Measurements from ENCODE around the gene UCP2.

The UCP2 gene

DNA sequence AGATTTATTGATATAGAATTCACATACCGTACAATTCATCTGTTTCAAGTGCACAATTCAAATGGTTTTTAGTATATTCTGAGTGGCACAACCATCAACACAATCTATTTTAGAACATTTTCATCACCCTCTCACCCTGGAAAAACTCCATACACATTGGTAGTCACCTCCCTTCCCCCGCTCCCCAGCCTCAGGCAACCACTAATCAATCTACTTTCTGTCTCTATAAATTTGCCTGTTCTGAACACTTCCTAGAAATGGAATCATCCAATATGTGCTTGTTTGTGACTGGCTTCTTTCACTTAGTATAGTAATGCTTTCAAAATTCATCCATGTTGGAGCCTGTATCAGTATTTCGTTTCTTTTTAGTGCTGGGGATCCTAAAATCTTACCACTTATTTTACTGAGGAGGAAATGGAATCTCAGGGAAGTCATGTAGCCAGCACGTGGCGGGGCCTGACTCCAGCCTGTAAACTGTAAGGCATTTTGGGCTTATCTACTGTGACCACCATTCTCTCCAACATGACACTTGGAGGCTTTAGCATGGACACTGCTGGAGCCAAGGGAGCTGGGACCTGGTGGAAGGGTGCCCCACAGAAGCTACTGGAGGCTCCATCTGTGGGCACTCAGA lies 27.1 kb upstream of the UCP2 start:
- no peak for DNase-seq

DNA sequence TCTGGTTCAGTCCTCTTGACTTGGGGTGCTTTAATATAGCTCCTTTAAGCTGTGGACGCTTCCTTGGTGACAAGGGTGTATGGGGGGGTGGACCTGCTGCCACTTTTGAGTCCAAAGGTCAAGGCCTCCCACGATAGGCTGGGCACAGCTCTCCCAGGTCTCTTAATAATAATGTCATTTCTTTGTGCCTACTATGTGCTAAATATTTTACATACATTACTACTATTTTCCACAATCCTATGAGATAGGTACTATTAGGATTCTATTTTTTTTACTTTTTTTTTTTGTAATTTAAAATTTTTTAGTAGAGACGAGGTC lies 26.5 kb upstream of the UCP2 start:
- no peak for DNase-seq

DNA sequence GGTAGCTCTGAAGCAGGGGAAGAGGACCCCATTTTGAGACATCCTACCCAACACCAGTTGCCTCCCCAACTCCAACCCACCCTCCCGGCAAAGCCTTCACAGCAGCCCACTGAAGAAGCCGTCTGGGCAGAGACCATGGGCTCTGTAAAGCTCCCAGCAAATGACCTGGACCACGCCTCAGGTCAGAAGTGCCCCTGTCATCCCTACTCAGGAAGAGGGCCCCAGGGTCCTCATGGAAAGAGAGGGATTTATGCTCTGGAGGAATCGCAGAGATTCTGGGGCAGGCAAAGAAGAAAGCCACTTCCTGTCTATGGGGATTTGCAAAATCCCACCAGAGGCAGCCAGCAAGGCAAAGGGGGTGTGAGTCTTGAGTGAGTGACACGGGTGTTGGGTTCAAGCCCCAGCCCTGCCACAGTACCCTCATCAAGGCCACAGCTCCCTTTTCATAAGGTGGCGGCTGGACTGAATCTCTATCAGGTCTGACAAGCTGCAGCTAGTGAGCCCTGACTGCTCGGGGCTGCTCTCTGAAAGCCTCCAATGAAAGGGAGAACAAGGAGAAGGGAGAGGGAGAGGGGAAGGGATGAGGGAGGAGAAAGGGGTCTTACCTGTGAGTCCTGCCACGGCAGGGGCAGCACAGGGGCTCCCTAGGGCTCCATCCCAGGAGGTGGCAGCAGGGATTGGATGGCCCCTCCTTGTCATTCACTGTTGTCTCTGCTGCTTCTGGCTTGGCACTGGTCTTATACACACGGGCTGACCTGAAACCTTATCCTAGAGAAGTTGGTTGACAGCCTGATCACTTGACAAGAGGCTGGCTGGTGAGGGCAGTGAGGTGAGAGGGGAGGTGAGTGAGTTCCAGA lies 26.0 kb upstream of the UCP2 start, which contains the start of gene UCP3:
UCP3 (minus strand) TSS at position 713 of the 857 bp plus-strand sequence. CDS start 2,043 bp downstream, outside the sequence.
- no peak for DNase-seq

DNA sequence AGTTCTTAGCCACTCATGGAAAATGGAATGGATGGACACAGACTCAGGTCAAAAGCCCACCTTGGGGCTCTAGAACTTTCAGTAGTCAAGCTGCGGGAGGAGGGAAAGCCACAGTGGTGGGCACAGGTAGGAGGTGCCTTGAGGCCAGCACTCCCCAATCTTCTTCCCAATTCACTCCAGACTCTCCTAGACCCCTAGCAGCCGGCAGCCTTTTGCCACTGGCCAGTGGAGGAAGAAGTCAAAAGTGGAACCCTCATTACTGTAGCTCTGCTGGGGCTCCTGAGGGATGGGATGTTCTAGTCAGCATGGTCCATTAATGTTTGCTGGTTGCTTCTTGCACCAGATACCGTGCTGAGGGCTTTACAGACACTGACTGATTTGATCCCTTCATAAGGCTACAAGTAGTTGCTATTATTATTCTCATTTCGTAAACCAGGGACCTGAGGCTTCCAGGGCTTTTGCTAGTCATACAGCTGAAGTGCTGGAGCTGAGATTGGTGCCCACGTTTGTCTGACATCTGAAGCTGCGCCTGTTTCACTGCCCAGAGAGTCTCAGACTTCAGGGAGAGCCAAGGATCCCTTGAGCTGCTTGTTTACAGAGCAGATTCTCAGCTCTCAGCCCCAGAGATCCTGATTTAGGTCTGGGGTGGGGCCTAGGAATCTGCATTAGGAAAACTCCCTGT lies 25.2 kb upstream of the UCP2 start:
- DNase-seq = no peak

DNA sequence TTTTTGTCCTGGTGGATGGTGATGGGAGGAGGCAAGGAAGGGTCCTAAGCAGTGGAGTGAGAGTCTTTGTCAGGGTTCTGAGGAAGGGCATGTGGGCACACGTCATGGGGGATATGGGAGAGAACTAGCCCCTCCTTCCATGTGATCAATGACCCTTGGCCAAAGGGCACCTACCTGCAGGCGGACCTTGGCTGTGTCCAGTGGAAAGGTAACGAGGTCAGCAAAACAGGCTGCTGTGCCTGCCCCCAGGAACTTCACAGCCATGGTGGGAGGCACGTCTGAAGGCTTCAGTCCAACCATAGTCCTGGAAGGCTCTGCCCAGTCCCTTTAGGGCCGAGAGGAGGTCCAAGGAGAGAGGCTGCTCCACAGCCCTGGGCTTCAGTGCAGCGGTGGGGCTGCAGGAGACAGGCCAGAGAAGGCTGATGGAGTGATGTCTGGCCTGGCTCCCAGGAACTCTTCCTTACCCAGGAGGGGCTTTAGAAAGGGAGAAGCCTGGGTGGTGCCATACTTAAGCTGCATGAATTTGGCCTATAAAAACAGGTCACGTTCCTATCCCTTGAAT lies 24.2 kb upstream of the UCP2 start:
- DNase-seq = no peak

DNA sequence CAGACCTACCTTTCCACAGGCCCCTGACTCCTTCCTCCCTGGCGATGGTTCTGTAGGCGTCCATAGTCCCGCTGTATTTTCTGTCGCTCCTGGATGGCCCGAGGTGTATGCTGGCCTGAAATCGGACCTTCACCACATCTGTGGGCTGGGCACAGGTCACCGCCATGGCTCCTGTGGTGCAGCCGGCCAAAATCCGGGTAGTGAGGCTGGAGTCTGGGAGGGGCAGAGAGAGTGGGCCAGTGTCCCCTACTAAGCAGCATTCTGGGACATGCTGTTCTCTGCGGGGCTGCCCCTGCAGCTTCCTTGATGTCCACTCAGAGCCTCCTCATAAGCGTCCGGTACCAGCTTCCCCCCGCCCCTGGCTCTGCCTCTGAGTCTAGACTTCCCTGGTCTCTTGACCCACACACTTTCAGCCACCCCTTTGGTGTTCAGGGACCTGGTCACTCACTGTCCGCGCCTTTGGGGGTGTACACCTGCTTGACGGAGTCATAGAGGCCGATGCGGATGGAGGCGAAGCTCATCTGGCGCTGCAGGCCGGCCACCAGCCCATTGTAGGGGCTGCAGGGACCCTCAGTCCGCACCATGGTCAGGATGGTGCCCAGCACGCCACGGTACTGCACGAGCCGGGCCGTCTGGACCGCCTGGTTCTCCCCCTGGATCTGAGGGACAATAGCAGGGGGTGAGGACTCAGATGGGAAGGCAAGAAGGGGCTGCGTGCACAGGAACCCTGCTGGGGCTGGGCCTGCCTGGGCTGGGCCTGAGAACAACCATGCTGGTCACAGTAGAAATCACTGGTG lies 23.3 kb upstream of the UCP2 start:
- no peak for DNase-seq

DNA sequence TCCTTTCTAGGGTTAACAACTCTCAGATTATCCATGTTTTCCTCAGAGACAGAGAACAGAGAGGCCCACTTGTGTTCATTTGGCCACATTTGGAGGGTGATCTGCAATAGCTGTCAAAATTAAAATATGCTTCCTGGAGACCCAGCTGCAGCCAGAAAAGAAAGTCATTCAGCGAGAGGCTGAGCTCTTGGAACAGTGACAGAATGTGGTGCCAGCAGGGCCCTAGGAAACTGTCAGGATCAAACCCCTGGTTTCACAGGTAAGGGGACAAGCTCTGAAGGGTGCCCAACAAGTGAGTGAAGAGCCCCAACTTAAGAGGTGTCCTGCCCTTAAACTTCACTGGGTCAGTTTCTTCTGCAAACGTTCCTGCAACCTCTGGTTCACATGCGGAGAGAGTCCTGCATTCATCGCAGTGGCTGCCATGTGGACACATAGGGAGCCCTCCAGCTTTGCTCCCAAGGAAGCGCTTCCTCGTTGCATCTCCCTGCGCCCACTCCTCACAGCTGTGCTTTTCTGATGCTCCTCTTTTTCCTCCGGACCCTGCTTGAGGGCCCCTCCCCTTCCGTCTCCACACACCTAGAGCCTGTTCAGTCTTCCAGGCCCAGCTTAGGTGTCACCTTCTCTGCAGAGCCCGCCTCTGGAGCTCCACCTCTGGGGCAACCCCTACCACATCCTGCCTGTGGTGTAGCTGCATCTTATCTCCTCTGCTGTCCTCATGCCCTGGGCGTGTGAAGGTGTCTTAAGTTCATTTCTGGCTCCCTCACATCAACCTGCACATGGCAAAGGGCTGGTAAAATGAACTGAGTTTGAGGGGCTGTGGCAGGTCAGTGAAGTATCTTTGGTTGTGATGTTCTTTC lies 22.3 kb upstream of the UCP2 start:
- DNase-seq = no peak

DNA sequence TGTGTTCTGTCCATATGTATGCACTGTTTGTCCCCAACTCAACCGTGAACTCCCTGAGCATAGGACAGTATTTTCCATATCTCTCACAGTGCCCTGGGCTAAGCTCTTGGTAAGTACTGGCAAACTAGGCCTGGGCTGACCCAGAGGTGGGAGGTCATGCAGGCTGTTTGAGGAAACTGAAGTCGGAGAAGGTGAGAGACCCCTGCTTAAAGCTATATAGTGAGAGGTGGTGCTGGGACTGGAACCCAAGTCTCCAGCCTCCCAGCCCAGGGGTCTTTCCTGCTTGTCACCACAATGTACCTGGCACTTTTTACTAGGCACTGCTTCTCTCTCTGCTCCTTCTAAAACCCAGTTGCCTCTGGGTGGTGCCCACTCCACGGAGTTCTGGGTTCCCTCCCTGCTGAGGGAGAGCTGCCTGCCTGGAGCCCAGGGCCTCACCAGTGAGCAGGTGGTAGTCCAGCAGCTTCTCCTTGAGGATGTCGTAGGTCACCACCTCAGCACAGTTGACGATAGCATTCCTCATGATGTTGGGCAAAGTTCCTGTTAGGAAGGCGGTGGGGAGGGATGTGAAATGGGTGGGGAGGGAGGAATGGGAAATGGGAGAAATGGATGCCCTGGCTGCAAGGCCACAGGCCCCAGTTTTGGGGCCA lies 21.5 kb upstream of the UCP2 start:
- no peak for DNase-seq

DNA sequence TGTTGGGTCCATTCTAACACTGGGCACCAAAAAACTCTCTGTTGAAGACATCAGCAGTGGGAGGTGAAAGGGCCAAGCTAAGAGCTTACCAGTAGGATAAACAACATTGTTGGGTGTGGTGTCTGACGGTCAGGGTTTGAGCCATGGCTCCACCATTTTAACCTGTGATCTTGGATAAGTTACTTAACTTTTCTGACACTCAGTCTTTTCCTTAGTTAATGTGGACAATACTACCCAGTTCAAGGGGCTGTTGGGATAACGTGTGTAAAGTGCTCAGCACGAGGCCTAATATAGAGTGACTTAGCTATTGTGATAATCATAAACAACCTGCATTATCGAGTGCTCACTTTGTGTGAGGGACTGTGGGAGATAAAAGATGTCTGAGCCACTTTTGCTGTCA lies 20.2 kb upstream of the UCP2 start:
- DNase-seq = no peak

DNA sequence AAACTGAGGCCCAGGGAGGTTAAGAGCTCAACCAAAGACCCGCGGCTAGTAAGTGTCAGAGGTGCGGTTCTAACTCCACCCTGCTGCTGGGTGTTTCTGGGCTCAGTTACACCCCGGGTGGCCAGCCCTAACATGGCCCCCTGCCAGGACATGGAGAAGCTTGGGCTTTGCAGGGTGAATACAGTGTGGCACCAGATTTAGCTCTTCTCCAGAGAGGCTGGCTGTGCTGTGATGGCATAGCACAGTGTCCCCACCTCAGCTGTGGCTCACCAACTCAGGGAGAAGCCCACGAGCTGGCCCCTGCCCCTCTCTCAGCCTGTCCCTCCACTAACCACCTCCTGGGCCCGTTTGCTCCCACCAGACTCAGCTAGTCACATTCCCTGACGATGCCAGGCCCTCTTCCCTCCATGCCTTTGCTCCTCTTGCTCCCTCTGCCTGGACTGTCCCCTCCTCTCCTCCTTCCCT lies 19.2 kb upstream of the UCP2 start:
- DNase-seq = no peak

DNA sequence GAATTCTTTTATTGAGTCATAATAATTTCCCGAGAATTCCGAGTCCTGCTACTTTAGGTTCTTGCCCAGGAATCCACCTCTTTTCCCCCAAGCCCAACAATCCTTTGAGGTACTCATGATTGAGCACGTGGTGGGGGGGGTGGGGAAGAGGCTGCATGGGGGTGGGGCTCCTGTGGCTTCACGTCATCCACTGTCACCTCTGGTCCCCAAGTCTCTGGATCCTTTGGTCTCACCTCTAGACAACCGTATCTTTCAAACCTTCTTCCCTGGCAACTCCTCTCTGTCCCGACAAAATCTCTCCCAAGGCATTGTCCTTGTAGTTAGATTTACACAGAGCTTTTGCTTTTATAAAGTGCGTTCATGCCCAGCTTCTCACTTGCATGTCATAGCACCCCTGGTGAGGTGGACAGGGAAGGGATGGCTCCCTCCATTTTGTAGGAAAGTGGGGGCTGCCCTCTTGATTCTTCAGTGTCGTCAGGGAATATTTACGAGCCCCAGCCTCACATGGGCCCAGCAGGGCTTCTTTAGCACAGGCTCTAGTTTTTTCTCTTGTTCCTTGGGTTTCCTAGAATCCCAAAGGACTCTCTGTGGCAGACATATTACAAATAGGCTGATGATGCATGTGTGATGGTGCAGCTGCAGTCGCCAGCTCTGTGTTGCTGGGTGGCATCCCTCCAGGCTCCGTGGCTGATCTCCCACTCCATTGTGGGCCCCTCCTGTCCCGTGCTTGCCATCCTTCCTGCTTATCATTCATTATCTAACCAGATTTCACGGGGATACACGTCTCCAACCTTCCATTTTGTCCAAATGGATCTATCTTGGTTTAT lies 17.9 kb upstream of the UCP2 start:
- no peak for DNase-seq

DNA sequence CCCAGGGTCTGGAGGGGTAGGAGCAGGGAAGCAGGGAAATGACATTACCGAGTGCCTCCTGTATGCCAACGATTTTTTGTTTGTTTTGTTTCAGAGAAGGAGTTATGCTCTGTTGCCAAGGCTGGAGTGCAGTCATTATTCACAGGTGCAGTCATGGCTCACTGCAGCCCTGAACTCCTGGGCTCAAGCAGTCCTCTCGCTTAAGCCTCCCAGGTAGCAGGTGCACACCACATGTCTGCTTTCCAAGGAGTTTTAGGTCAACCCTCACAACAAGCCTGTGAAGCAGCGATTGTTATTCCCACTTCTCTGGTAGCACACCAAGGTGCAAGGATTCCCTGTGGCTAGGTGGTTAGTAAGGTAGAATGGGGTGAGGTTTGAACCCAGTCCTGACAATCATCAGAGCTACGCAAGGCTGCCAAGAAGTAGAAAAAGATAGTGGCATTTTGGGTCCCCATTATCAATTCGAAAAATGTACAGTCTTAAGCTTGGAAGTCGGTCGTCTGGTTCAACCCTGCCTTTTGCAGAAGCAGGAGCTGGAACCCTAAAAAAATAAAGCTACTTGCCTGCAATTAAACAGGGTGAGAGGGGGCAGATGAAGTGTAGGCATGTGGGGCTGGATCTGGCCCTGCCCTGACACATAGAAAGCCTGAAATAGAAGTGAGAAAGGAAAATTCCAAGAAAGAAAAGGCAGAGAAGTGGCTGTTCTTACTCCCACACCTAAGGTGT lies 17.1 kb upstream of the UCP2 start:
- DNase-seq = peak; percentile 32

DNA sequence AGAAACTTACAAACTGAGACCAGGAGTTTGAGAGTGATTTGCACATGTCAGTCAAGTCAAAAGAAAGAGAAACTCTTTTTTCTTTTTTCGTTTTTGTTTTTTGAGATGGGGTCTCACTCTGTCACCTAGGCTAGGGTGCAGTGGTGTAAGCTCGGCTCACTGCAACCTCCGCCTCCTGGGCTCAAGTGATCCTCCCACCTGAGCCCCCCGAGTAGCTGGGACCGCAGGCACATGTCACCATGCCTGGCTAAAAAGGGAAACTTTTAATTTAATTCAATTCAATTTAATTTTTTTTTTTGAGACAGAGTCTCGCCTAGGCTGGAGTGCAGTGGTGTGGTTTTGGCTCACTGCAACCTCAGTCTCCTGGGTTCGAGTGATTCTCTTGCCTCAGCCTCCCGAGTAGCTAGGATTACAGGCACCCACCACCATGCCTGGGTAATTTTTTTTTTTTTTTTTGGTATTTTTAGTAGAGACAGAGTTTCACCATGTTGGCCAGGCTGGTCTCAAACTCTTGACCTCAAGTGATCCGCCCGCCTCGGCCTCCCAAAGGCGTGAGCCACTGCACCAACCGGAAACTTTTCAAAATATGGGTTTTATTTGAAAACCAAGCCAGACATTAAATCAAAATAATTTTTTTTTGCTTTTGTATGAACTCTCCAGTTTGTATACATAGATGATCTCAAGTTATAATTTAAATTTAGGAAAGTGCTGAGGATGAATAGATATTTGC lies 16.4 kb upstream of the UCP2 start:
- DNase-seq = no peak

DNA sequence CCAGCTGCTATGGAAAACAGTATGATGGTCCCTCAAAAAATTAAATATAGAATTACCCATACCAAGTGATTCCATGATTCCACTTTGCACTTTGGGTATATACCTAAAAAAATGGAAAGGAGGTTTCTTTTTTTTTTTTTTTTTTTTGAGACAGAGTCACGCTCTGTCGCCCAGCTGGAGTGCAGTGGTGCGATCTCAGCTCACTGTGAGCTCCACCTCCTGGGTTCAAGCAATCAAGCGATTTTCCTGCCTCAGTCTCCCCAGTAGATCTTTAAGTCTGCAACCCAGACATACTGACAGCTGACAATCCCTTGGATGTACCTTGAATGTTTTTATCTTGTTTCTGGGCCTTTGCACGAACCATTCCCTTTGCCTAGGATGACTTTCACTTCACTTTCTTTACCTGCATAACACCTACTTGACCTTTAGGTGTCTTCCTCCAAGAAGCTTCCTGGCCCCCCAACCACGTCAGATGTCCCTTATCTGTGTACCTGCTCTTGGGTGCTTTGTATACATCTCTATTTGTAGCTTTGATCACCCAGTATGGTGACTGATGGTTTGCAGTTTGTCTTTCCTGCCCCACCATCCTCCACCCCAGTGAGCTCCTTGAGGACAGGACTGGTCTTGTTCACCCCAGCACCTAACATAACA lies 14.6 kb upstream of the UCP2 start:
- no peak for DNase-seq

DNA sequence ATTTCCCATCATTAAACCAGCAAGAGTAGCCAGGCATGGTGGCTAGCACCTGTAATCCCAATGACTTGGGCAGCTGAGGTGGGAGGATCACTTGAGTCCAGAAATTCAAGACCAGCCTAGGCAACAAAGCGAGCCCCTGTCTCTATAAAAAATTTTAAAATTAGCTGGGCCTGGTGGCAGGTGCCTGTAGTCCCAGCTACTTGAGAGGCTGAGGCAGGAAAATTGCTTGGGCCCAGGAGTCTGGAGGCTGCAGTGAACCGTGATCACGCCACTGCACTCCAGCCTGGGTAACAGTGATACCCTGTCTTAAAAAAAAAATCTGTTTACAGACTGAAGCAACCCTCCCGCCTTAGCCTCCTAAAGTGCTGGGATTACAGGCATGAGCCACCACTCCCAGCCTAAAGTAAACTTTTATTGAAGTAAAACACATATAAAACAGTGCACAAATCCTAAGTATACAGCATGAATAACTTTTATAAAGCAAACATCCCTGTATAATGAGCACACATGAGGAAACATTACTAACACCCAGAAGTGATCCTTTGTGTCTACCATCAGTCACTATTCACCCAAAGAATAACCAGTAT lies 13.6 kb upstream of the UCP2 start:
- DNase-seq = no peak

DNA sequence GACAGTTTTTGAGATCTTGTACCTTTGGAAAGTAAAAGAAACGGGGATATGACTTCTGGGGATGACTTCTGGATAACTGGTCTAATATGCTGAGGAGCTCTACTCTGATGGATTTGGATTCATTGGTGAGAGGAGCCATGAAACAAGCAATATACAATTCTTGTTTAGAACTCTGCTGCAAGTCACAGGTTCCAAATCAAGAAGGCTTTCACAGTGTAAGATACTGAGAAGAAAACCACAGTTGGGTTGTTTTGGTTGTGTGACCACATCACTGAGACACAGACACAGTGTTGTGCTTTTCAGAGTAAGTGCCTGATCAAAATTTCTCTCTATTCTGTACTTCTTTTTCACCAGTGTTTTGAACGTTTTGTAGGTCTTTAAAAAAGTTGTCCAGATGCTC lies 13.1 kb upstream of the UCP2 start:
- DNase-seq = no peak

DNA sequence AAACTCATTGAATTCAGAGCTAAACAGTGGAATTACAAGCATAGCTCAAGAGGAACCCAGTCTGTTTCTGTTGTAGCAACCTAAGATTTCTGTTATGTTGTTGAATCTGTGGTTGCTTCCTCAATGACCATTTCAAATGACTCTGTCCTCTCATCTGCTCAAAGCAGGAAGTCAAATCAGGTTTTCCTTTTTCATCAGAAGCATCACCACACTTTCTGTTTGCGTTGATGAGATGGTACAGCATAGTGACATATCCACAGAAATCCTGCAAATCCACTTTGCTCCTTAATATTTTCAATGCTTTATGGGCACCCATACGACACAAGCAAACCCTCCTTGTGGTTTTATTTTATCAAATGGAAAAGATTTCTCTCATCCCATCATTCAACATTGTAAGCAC lies 12.6 kb upstream of the UCP2 start:
- no peak for DNase-seq

DNA sequence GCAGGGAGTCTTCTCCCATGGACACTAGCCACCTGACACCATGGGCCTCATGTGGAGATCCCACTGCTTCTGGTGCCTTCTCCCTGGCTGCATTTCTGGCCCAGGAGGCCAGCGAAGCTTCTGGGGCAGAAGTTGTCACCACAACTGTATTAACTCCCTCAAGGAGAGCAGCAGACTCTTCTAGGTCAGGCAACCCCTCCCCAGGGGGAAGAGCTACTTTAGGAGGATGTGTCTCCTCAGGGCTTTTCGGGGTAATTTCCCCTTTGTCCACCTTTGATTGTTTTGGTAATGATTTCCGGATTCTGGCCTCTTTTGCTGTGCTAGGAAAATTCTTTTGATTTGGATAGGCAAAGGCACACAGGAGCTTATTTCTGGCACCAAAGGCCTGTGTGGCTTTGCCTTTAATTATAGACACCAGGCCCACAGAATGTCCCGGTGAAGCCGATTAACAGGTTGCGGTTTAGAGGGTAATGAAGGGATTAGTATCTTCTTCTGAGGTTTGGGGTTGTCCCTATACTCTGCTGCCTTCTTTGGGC lies 8.9 kb upstream of the UCP2 start:
- DNase-seq = no peak
